ENCODE data around the gene KEL.

Gene KEL

DNA sequence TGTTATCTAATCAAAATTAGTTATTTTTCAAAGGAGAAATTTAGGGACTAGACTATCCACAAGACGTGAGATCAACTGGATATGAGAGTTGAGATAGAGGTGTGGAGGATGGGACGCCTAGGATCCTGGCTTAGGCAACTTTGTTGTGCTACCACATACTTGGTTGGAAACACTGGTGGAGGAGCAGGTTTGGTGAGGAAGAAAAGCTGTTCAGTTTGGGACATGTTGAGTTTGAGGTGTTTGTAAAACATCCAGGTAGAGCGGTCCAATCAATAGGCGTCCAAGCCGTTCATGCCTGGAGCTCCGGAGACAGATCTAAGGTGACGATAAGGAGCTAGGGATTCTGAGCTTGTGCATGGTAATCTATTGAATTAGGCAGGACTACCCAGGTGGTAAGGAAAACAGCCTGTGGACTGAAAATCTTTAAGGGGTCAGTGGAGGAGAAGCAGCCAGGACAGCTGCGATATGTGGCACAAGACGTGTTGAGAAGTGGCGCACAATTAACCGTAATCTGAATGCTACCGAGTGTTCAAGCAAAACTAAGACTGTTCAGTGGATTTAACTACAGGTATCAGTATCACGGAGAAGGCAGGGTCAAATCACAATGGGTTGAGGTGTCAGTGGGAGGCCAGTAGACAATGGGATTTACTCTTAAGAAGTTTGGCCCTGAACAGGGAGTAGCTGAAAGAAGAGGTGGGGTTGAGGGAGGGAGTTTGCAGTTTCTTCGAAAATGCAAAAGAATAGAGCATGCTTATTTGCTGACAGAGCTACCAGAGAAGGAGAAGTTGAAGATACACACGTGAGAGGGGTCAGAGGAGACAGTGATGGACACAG, 60.5 kb downstream of the KEL start:
- H3K4me3 ChIP-seq (ENCODE audit: low read length), result no peak overlapping the region
- no peak for TF ChIP-seq CTCF (conservative IDR thresholded peaks at IDR 0.05; ENCODE audit: low read length)
- no peak for DNase-seq (ENCODE audit: low read depth)

- H3K4me3 ChIP-seq (ENCODE audit: low read length), result no peak overlapping the region
- TF ChIP-seq CTCF (conservative IDR thresholded peaks at IDR 0.05; ENCODE audit: low read length), result no peak
- DNase-seq (ENCODE audit: low read depth), result no peak
Observed at GRCh38 chr7:142899661-142900060, 62.5 kb downstream of the KEL start.

DNA sequence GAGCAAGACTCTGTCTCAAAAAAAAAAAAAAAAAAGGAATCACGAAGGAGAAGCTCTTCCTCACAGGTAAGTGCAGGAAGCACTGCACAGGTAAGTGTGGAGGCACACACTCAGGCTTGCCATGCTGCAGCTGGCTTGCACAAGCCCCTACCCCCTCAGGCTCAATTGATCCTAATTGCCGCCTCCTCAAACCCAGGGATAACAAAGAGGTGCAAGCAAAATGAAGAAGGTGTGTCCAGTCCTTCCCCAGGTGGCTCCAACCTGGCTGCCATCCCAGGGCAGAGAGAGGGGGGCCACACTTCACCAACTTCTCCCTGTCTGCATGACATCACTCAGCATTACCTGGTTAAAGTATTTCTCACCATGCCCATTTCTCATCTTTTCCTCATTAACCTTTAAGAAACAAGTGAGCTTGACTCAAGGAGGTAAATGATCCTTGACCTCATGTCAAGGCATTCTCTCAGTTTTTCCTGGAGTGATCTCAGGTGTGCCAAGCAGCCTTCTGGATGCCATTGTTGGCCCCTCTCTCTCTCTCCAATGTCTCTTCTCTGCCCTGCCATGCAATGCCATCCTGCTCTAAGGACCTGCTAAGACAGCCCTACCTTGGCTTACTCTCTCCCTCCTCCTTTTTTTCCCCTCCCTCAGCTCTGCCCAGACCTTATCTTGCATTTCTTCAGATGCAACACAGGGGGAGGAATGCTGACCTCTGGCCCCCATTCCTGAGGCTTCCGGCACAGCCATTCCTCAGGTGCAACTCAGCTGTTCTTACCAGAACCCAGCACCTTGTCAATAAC, 63.6 kb downstream of the KEL start:
- DNase-seq (ENCODE audit: low read depth), result no peak
- H3K4me3 ChIP-seq (ENCODE audit: low read length), result no peak overlapping the region
- TF ChIP-seq CTCF (conservative IDR thresholded peaks at IDR 0.05; ENCODE audit: low read length), result no peak

- DNase-seq (ENCODE audit: low read depth), result no peak
- no peak for TF ChIP-seq CTCF (conservative IDR thresholded peaks at IDR 0.05; ENCODE audit: low read length)
Observed at GRCh38 chr7:142897691-142898090, 64.5 kb downstream of the KEL start.

DNA sequence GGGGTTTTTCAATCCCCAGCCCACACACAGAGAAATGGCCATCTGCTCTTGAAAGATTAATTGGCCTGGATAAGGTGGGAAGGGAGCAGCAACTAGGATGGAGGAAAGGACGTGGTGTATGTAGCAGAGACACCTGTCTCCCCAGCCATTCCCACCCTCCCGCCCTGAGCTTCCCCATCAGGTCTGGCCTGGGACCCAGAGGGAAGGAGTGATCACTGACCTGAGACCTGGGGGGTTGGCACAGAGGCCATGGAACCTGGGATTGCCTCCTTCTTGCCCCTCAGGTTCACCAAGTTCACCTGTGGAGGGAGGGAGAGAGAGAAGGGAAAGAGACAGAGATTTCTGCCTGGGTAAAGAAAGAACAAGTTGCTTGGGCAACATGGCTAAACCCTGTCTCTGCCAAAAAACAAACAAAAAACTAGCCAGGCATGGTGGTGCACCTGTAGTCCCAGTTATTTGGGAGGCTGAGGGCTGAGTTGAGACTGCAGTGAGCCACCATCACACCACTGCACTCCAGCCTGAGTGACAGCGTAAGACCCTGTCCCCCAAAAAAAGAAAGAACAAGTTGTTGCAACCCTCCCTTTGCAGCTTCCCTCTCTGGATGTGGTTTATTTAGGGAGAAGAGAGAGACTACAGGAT, 65.3 kb downstream of the KEL start:
- no peak for DNase-seq (ENCODE audit: low read depth)
- no peak for TF ChIP-seq CTCF (conservative IDR thresholded peaks at IDR 0.05; ENCODE audit: low read length)
- no peak overlapping the region for H3K4me3 ChIP-seq (ENCODE audit: low read length)

More at GRCh38 chr7:142897691-142898090, 64.5 kb downstream of the KEL start:
- no peak overlapping the region for H3K4me3 ChIP-seq (ENCODE audit: low read length)

DNA sequence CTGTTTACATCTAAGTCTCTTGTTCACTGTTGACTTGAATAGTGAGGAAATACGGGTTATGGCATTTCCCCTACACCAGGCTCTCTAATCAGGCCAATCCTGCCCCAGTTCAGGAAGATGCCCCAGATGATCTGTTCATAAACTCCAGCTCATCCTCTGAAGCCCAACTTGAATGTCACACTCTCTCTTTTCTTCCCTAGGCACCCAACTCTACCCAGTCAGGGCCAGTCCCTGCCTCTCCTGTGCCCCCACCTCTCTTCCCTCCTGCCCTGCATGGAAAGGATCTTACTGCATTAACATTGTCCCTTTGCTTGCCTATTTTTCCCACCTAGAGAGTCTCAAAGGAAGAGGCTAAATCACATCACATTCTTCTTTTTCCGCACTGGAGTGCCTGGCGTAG, 66.0 kb downstream of the KEL start:
- TF ChIP-seq CTCF (conservative IDR thresholded peaks at IDR 0.05; ENCODE audit: low read length), result no peak
- H3K4me3 ChIP-seq (ENCODE audit: low read length), result no peak overlapping the region
- DNase-seq (ENCODE audit: low read depth), result no peak
